HEK293 (cell line): ENCODE results near the gene ZNF324.

Experiments used
- BCL11A ChIP-seq: fragments of 450-650 bp; formaldehyde crosslinking; IDR thresholded peaks from 2 replicates; pipeline ENCODE4 v1.5.1; 2016; ENCODE audit warnings: low read depth, missing biosample characterization, missing genetic modification characterization
- FEZF1 ChIP-seq: fragments of 450-650 bp; formaldehyde crosslinking; IDR thresholded peaks from 2 replicates; pipeline ENCODE4 v1.5.1; 2016; ENCODE audit warnings: missing biosample characterization, missing genetic modification characterization
- GLIS2 ChIP-seq: fragments of 450-650 bp; formaldehyde crosslinking; IDR thresholded peaks from 2 replicates; pipeline ENCODE4 v1.5.1; 2016; ENCODE audit warnings: missing biosample characterization, missing genetic modification characterization
- HOXA7 ChIP-seq: sonication (generic); formaldehyde crosslinking; IDR thresholded peaks from 2 replicates; pipeline ENCODE4 v1.8.1; 2022; ENCODE audit warnings: missing genetic modification reagents, borderline replicate concordance
- HOXD13 ChIP-seq: sonication (generic); formaldehyde crosslinking; IDR thresholded peaks from 2 replicates; pipeline ENCODE4 v1.8.0; 2022; ENCODE audit warnings: missing genetic modification reagents, borderline replicate concordance
- OSR2 ChIP-seq: fragments of 450-650 bp; formaldehyde crosslinking; IDR thresholded peaks from 2 replicates; pipeline ENCODE4 v1.5.1; 2016; ENCODE audit warnings: missing biosample characterization, missing genetic modification characterization
- PBX3 ChIP-seq: sonication (generic); formaldehyde crosslinking; IDR thresholded peaks from 2 replicates; pipeline ENCODE4 v1.8.1; 2022; ENCODE audit warnings: mild to moderate bottlenecking, moderate library complexity, missing genetic modification reagents
- REPIN1 ChIP-seq: fragments of 450-650 bp; formaldehyde crosslinking; IDR thresholded peaks from 2 replicates; pipeline ENCODE4 v1.5.1; 2017; ENCODE audit warnings: missing biosample characterization, missing genetic modification characterization, low read depth
- SP2 ChIP-seq: fragments of 450-650 bp; formaldehyde crosslinking; IDR thresholded peaks from 2 replicates; pipeline ENCODE4 v1.5.1; 2016; ENCODE audit warnings: missing biosample characterization, missing genetic modification characterization
- WT1 ChIP-seq: fragments of 450-650 bp; formaldehyde crosslinking; IDR thresholded peaks from 2 replicates; pipeline ENCODE4 v1.5.1; 2016; ENCODE audit warnings: missing biosample characterization, missing genetic modification characterization
- YY1 ChIP-seq: fragments of 450-650 bp; formaldehyde crosslinking; IDR thresholded peaks from 2 replicates; pipeline ENCODE4 v1.5.1; 2018; ENCODE audit warnings: missing biosample characterization, missing genetic modification characterization
- YY2 ChIP-seq: fragments of 450-650 bp; formaldehyde crosslinking; IDR thresholded peaks from 2 replicates; pipeline ENCODE4 v1.5.1; 2016; ENCODE audit warnings: missing biosample characterization, missing genetic modification characterization
- ZBTB20 ChIP-seq: fragments of 450-650 bp; formaldehyde crosslinking; IDR thresholded peaks from 2 replicates; pipeline ENCODE4 v1.5.1; 2016; ENCODE audit warnings: missing biosample characterization, missing genetic modification characterization
- ZBTB44 ChIP-seq: fragments of 450-650 bp; IDR thresholded peaks from 2 replicates; pipeline ENCODE4 v1.5.1; 2018; ENCODE audit warnings: missing biosample characterization, mild to moderate bottlenecking, missing genetic modification characterization
- ZBTB8A ChIP-seq: fragments of 450-650 bp; formaldehyde crosslinking; IDR thresholded peaks from 2 replicates; pipeline ENCODE4 v1.5.1; 2016; ENCODE audit warnings: missing biosample characterization, missing genetic modification characterization
- ZEB2 ChIP-seq: fragments of 450-650 bp; formaldehyde crosslinking; IDR thresholded peaks from 2 replicates; pipeline ENCODE4 v1.5.1; 2016; ENCODE audit warnings: missing biosample characterization, missing genetic modification characterization
- ZFP3 ChIP-seq: fragments of 450-650 bp; formaldehyde crosslinking; IDR thresholded peaks from 2 replicates; pipeline ENCODE4 v1.5.1; 2016; ENCODE audit warnings: low read depth, missing biosample characterization, missing genetic modification characterization
- ZNF114 ChIP-seq: fragments of 450-650 bp; formaldehyde crosslinking; IDR thresholded peaks from 2 replicates; pipeline ENCODE4 v1.5.0; 2017; ENCODE audit warnings: missing biosample characterization, missing genetic modification characterization
- ZNF121 ChIP-seq: fragments of 450-650 bp; formaldehyde crosslinking; IDR thresholded peaks from 2 replicates; pipeline ENCODE4 v1.5.1; 2016; ENCODE audit warnings: missing biosample characterization, missing genetic modification characterization
- ZNF174 ChIP-seq: fragments of 450-650 bp; formaldehyde crosslinking; IDR thresholded peaks from 2 replicates; pipeline ENCODE4 v1.5.0; 2017; ENCODE audit warnings: missing biosample characterization, mild to moderate bottlenecking, missing genetic modification characterization
- ZNF18 ChIP-seq: fragments of 450-650 bp; formaldehyde crosslinking; IDR thresholded peaks from 2 replicates; pipeline ENCODE4 v1.5.1; 2016; ENCODE audit warnings: missing biosample characterization, missing genetic modification characterization
- ZNF19 ChIP-seq: fragments of 450-650 bp; formaldehyde crosslinking; IDR thresholded peaks from 2 replicates; pipeline ENCODE4; 2016; ENCODE audit warnings: missing biosample characterization, missing genetic modification characterization, low read depth
- ZNF2 ChIP-seq: fragments of 450-650 bp; formaldehyde crosslinking; IDR thresholded peaks from 2 replicates; pipeline ENCODE4 v1.5.1; 2016; ENCODE audit warnings: missing biosample characterization, missing genetic modification characterization
- ZNF202 ChIP-seq: fragments of 450-650 bp; formaldehyde crosslinking; IDR thresholded peaks from 2 replicates; pipeline ENCODE4 v1.5.1; 2016; ENCODE audit warnings: missing biosample characterization, missing genetic modification characterization, borderline replicate concordance
- ZNF221 ChIP-seq: fragments of 450-650 bp; formaldehyde crosslinking; IDR thresholded peaks from 2 replicates; pipeline ENCODE4 v1.5.1; 2017; ENCODE audit warnings: missing biosample characterization, missing genetic modification characterization, borderline replicate concordance
- ZNF280D ChIP-seq: fragments of 450-650 bp; formaldehyde crosslinking; IDR thresholded peaks from 2 replicates; pipeline ENCODE4 v1.5.1; 2016; ENCODE audit warnings: missing biosample characterization, missing genetic modification characterization
- ZNF366 ChIP-seq: fragments of 450-650 bp; formaldehyde crosslinking; conservative IDR thresholded peaks from 2 replicates; pipeline ENCODE4 v1.5.1; 2016; ENCODE audit warnings: missing biosample characterization, missing genetic modification characterization
- ZNF548 ChIP-seq: fragments of 450-650 bp; formaldehyde crosslinking; IDR thresholded peaks from 2 replicates; pipeline ENCODE4 v1.5.1; 2016; ENCODE audit warnings: missing biosample characterization, missing genetic modification characterization
- ZNF561 ChIP-seq: fragments of 450-650 bp; IDR thresholded peaks from 2 replicates; pipeline ENCODE4 v1.5.1; 2018; ENCODE audit warnings: missing biosample characterization, missing genetic modification characterization, borderline replicate concordance
- ZNF596 ChIP-seq: fragments of 450-650 bp; IDR thresholded peaks from 2 replicates; pipeline ENCODE4 v1.5.0; 2018; ENCODE audit warnings: missing biosample characterization, mild to moderate bottlenecking, missing genetic modification characterization, moderate library complexity
- ZNF660 ChIP-seq: fragments of 450-650 bp; IDR thresholded peaks from 2 replicates; pipeline ENCODE4 v1.5.1; 2018; ENCODE audit warnings: missing biosample characterization, mild to moderate bottlenecking, missing genetic modification characterization
- ZSCAN5A ChIP-seq: fragments of 450-650 bp; formaldehyde crosslinking; IDR thresholded peaks from 2 replicates; pipeline ENCODE4 v1.5.1; 2016; ENCODE audit warnings: missing biosample characterization, missing genetic modification characterization

The ZNF324 gene

GRCh38 chr19:58475714-58476497 lies 9.0 kb downstream of the ZNF324 start, which contains the start of gene ZNF446 (continued):
- peak; percentile 96 for TF ChIP-seq GLIS2 (tag by site-specific recombination)
- TF ChIP-seq ZNF19 (tag by site-specific recombination), result no peak
- no peak for TF ChIP-seq FEZF1 (tag by site-specific recombination)
- TF ChIP-seq HOXD13 (CRISPR knock-in tag), result no peak
- TF ChIP-seq ZNF121 (tag by site-specific recombination), result no peak
- TF ChIP-seq ZNF202 (tag by site-specific recombination), result no peak
- TF ChIP-seq ZFP3 (tag by site-specific recombination), result no peak
- 0 out of 2 replicates have a peak, but pooled peaks have one; percentile 3 for TF ChIP-seq ZNF2 (tag by site-specific recombination)
- no peak for TF ChIP-seq ZNF596 (tag by site-specific recombination)
- TF ChIP-seq ZNF660 (tag by site-specific recombination), result peak; percentile 75
- TF ChIP-seq PBX3 (CRISPR knock-in tag), result 0 out of 2 replicates have a peak, but pooled peaks have one; percentile 12
- peak; percentile 96 for TF ChIP-seq ZBTB20
- TF ChIP-seq ZNF548 (tag by site-specific recombination), result no peak
- TF ChIP-seq ZNF174 (tag by site-specific recombination), result no peak
- TF ChIP-seq OSR2, result no peak
- peak; percentile 97 for TF ChIP-seq ZBTB8A (tag by site-specific recombination)
- TF ChIP-seq ZNF18 (tag by site-specific recombination), result no peak
- TF ChIP-seq ZNF366 (tag by site-specific recombination), result no peak
- no peak for TF ChIP-seq ZNF114
- peak; percentile 80; the same call in 1 of the 2 replicates for TF ChIP-seq ZNF561 (tag by site-specific recombination)
- no peak for TF ChIP-seq ZNF280D (tag by site-specific recombination)
- no peak for TF ChIP-seq ZSCAN5A
- peak; percentile 58; the same call in 1 of the 2 replicates for TF ChIP-seq ZEB2
- TF ChIP-seq BCL11A, result no peak
- peak; percentile 80 for TF ChIP-seq SP2 (tag by site-specific recombination)
- no peak for TF ChIP-seq YY1
- TF ChIP-seq ZBTB44 (tag by site-specific recombination), result no peak
- no peak for TF ChIP-seq HOXA7 (CRISPR knock-in tag)
- TF ChIP-seq YY2, result peak; percentile 47; the same call in 1 of the 2 replicates
- no peak for TF ChIP-seq ZNF221 (tag by site-specific recombination)
- no peak for TF ChIP-seq REPIN1 (tag by site-specific recombination)
- no peak for TF ChIP-seq WT1 (tag by site-specific recombination)
